Stomach (tissue), 4 donors: ENCODE measurements around the gene CCNG1.

Source experiments
- POLR2A ChIP-seq, 4 donors: fragments of 450-650 bp; IDR thresholded peaks; one replicate each; pipeline ENCODE4 v1.6.1; 2016; ENCODE audit warnings: antibody characterized with exemption in 4 of 4, control low read depth in 2 of 4, mild to moderate bottlenecking in 1 of 4, moderate library complexity in 1 of 4
- POLR2AphosphoS5 ChIP-seq, 3 donors: sonication (generic); formaldehyde crosslinking; IDR thresholded peaks; one replicate each; pipeline ENCODE4 v1.6.1; 2016; ENCODE audit warnings: antibody characterized with exemption in 3 of 3

DNA sequence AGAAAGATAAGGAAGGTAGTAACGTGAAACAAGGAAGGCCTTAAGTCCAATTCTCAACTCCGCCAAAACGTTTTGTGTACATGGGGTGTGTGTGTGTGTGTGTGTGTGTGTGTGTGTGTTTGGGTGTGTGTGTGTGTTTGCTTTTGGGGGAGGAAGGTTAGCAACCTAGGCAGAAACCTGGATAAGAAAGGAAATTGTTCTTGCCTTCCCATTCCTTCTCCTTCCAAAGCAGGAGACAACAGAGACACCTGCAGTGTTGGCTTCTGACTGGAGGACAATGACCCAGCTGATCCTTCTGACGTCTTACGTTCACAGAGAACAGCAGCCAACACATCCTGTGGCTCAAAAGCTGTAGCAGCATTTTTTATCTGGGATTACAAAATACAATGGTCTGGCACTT is 4.1 kb upstream of the CCNG1 start:
- TF ChIP-seq POLR2A (IDR thresholded peaks at IDR 0.05) (no peak), POLR2AphosphoS5 (IDR thresholded peaks at IDR 0.05) (no peak)
